ENCODE measurements around the gene LRCH3. TPM values are rescaled to one million over a fixed set of nuclear protein-coding genes. Genes with fewer than 3 reads are reported as not detected.
A peak's percentile ranks its signal among the peaks of the same experiment; 100 is the strongest.

The LRCH3 gene
- total RNA-seq, 1 donor from 2014 or later, result 44.0 TPM

DNA sequence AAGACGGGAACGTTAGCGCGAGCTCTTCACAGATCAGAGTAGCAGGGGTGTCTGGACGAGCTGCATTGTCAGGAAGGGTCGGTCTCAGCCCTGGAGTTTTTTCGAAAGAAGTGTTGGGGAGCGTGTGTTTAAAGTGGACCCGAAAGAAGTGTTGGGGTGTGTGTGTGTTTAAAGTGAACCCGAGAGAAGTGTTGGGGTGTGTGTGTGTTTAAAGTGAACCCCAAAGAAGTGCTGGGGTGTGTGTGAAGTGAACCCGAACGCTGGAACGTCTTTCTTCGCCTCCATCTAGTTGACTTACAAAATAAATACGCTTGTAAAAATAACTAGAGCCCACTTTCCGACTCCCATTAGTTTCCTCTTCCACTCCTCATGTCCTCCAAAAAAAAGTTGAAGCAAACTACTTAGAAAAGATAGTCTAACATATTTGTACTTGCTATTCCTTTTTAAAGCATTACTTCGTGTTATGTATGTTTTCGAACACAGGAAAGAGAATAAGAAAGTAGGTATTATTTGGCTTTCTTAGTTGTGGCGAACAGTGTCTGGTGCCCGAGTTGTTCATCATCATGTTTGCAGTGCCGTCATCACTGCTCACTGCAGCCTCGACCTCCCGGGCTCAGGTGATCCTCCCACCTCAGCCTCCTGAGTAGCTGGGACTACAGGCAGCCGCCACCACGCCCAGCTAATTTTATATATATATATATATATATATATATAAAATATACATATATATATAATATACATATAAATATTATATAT lies 1.0 kb downstream of the LRCH3 start:
- peak; percentile 13 for DNase-seq (ENCODE audit: low read depth, low spot score)

DNA sequence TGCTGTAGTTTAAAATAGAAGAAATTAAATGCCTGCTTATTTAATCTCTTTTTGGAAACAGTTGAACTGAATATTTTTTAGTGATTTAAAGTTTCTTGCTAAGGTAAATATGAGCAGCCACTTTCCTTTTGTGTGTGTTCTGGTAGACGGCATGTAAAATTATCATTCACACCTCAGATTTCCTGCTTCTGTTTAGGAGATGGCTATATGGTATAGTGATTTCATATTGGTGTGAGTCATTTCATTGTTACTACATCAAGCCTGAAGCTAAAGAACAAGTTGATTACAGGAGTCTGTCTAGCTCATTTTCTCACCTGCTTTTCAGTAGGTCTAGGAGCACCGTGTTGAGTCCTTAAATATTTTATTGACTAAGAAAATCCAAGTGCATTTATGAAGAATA lies 2.2 kb downstream of the LRCH3 start:
- peak; percentile 57 for DNase-seq (ENCODE audit: low read depth, low spot score)

DNA sequence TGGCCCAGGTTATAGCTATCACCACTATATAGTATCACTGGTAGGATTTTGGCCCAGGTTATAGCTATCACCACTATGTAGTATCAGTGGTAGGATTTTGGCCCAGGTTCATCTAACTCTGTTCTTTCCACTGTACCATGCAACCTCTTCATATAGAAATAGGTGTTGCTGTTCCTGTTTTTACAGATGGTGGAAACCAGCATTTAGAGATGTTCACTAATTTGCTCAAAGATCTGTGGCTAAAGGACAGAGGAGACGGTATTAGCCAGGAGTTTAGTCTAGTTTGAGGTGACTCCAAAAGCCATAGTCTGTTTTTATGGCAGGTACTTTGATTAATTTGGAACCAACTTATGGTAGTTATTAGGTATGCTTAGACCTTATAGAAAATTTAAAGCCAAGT lies 3.1 kb downstream of the LRCH3 start:
- no peak for DNase-seq (ENCODE audit: low read depth, low spot score)

DNA sequence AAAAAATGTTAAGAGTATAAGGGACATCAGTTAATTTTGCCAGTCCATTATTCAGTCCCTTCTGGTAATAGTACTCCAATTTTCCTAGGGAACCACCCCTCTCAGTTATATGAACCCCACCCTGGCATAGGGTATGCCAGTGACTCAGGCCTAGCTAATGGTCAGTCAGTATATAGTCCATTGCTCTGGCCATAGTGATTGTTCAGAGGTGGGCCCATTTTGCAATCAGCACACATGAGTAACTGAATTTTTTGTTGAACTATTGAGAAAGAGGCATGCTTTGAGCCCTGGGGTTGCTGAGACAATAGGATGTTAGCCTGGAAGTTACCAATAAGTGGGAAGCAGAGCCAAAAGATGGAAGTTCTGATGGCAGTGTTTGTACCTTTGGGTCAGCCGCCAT lies 4.1 kb downstream of the LRCH3 start:
- DNase-seq (ENCODE audit: low read depth, low spot score), result no peak

DNA sequence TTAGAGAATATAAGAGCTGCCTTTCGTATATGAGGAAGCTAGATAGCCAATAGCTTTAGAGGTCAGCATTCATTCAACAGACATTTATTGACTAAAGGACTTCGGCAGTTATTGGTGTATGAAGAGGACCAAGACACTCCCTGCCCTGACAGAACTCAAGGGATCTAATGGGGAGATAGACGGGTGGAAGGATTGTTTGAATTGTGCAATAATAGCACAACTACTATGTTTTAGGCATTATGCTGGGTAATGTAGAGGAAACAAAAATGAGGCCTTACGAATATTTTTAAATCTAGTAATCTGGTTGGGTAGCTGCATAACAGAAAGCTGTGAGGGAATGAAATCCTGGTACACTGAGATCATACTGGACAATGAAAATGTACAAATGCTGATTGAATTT lies 5.0 kb downstream of the LRCH3 start:
- DNase-seq (ENCODE audit: low read depth, low spot score), result no peak

DNA sequence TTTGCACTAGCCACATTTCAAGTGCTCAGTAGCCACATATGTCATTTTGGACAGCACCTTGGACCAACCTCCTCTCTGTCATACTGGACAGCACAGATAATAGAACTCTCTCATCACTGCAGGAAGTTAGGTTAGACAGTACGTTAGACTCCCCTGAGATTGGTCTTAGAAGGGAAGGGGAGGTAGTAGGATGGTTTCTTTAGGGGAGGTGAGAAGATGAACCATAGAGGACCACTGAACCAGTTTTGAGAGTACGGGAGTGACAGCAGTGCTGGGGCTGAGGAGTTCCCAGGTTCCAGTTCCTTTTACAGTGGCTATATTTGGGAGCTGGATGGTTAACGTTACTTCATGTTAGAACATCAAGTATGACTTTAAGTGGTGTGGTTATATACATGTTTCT lies 7.8 kb downstream of the LRCH3 start:
- no peak for DNase-seq (ENCODE audit: low read depth, low spot score)

DNA sequence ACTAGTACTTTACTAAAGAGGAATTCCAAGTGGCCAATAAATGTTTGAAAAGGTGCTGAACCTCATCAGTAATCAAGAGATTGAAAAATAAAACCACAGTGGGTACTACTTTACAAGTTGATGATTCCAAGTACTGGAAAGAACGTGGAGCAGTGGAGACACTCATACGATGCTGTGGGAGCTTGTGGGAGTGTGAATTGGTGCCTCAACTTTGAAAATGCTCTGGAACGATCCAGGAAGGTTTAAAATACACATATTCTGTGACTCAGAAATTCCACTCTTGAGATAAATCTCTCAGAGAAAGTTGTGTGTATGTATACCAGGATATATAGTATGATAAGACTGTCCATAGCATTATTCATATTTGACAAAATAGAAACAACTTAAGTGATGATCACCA lies 9.3 kb downstream of the LRCH3 start:
- no peak for DNase-seq (ENCODE audit: low read depth, low spot score)

DNA sequence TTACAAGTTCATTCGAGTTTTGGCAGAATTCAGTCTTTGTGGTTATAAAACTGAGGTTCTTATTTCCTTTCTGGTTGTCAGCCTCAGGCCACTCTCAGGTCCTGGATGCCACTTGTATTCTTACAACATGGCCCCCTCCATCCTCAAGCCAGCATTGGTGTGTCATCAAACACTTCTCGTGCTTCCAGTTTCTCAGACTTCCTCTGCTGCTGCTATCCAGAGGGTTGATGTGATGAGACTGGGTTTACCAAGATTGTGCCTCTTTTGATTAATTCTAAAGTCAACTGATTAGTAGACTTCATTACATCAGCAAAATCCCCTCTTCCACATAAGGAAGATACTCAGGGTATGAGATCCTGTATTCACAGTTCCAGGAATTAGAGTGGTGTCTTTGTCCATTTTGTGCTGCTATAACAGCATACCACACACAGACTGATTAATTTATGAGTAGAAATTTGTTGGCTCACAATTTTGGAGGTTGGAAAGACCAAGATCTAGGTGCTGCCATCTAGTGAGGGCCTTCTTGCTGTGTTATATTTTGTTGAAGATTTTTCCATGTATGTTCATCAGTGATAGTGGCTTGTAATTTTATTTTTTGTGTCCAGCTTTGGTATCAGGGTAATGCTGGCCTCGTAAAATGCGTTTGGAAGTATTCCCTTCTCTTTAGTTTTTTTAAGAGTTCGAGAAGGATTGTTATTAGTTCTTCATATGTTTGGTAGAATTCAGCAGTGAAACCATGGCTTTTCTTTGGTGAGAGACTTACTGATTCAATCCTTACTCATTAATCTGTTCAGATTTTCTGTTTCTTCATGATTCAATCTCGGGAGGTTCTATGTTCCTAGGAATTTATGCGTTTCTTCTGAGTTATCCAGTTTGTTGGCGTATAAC lies 11.1 kb downstream of the LRCH3 start:
- no peak for DNase-seq (ENCODE audit: low read depth, low spot score)

DNA sequence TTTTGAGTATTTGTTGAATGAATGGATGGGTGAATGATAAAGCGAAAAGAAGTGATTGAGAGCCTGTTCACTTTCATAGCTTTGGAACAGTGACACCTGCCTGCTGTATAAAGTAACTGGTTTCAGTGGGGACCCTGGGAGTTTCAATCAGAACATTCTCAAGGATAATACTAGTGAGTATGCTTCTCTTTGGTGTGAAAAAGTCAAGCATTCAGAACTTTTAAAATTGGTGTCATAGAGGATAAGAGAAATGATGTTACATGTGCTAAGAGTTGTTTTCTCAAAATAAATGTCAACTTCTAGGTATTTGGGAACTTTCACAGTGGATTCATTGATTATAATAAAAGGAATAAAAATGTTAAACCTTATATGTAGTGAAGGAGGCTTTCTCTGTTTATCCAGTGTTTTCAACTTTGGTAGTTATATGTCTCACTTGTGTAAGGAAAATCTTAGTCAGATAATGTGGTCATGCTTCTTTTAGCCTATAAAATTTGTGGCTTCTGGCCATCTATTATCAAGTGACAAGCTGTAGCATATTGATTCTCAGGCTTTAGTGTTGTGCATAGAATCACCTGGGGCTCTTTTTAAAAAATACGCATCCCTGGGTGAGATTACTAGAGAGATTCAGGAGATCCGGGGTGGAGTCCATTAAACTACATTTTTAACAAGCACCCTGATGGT lies 11.9 kb downstream of the LRCH3 start:
- no peak for DNase-seq (ENCODE audit: low read depth, low spot score)

DNA sequence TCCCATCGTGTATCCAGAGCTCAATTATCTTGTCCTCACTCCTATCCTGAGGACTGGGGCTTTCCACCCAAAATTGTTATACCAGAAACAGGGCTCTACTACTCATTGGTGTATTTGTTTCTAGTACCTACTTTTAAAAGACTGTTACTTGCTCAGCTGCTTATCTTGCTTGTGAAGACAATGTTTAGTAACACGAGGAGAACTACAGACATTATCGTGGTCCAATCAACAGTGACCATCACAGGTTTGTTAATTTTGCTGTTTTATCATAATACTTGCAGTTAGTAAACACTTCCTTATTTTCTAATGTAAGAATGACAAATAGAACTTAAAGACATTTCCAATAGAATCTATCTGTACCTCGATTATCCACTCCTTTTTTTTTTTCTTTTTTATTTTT lies 13.5 kb downstream of the LRCH3 start:
- no peak for DNase-seq (ENCODE audit: low read depth, low spot score)

DNA sequence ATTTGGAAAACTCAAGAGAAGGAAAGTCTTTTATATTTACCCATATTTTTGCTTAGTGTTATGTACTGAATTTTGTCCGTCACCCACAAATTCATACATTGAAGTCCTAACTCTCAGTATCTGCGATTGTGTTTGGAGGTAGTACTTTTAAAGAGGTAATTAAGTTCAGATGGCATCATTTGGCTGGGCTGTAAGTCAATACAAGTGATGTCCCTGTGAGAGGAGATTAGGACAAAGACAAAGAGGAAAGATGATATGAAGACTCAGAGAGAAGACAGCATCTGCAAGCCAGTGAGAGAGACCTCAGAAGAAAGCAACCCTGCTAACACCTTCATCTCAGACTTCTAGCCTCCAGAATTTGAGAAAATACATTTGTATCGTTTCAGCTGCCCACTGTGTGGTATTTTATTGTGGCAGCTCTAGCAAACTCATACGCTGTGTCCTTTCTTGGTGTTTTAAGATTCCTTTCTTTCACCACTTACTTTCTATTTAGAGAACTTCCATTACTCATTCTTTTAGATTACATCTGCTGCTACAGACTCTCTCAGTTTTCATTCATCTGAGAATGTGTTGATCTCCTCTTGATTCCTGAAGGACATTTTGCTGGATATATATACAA lies 17.0 kb downstream of the LRCH3 start:
- DNase-seq (ENCODE audit: low read depth, low spot score), result no peak

DNA sequence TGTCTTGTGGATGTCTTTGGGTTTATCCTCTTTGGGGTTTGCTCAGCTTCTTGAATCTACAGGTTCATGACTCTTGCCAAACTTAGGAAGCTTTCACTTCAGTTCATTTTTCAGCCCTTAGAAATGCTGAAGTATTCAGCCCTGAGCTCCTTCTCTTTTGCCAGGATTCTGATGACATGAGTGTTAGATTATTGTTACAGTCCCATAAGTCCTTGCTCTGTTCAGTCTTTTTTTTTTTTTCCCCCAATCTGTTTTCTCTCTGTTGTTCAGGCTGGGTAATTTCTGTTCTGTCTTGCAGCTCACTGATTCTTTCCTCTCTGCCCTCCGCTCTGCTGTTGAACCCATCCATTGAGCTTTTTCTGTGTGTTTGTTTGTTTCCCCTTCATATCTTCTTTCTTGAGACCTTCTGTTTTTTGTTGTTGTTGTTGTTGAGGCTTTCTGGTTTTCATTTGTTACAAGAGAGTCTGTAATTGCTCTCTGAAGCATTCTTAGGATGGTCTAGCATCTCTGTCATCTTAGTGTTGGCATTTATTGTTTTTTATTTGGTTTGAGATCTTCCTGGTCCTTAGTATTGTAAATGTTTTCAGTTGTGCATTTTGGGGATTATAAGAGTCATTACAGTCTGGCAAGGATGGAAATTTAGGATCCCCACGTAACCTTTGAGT lies 18.4 kb downstream of the LRCH3 start:
- no peak for DNase-seq (ENCODE audit: low read depth, low spot score)

DNA sequence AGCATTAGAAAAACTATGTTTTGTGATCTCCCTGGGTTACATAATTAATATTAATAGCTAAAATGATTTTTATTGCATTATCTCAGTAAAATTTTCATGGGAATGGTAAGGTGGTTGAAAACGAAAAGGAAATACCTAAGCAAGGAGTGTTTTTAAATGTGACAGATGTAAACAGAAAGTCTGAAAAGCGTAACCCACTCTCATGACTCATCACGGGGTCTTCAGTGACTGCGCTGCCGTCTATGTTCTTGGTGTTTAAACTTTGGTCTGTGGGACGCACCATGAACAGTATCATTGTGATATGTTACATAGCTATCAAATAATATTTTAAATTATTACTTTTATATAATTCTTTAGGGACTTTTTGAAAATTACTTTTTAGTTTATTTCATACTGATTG lies 19.8 kb downstream of the LRCH3 start:
- no peak for DNase-seq (ENCODE audit: low read depth, low spot score)

DNA sequence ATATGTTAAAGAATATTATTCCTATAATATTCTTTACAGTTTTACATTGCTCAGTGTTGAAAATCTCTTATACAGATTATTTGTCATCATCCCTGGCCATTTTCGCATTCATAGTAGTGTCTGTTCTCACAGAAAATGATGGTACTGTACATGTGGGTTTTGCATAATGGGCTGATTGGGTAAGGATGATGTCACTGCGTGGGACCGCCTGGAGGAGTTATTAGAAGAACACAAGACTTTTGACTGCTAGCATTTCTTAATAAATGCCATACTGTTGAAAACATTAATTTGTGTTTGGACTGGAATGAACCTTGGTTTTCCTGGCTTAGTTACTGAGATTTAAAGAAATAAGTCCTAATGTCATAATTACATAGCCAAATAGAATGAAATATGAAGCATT lies 20.3 kb downstream of the LRCH3 start:
- DNase-seq (ENCODE audit: low read depth, low spot score), result no peak

DNA sequence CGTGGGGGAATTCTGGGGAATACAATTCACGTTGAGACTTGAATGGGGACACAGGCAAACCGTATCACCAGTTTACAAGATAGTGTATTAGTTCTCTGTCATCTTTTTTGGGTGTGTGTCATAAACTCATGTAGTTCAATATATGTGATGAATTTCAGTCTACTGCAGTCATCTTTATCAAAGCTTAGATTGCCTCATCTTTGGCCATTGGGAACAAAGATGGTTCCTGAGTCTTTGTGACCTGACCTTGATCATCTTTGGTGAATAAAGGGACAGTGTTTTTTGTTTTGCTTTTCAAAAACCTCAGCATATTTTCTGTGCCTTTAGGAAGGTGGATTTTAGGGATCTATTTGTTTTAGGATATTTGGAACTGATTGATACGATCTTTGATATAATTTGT lies 23.3 kb downstream of the LRCH3 start:
- no peak for DNase-seq (ENCODE audit: low read depth, low spot score)

DNA sequence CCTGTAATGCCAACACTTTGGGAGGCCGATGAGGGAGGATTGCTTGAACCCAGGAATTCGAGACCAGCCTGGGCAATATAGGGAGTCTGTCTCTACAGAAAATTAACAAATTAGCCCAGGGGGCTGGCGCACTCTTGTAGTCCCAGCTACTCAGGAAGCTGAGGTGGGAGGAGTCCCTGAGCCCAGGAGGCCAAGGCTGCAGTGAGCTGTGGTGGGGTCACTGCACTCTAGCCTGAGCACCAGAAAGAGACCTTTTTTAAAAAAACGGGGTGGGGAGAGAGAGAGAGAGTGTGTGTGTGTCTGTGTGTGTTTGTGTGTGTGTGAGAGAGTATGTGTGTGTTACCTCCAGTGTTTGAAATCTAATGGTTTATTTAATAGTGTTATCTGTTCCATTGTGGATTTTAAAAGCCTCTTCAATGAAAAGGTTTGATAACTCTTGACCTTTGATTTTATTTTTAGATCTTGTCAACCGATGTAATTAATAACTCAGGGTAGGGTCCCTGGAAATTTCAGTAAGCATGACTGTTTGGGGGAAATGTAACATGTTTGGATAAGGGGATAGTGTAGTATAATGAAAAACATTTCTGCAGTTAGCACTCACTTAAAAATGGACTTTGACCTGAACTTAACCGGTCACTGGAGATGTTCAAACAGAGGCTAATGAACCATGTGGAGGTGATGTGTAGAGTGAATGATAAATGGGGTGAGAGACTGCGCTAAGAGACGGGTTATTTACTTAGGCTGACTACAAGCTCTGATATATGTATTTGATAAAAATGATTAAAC lies 29.7 kb downstream of the LRCH3 start:
- no peak for DNase-seq (ENCODE audit: low read depth, low spot score)

DNA sequence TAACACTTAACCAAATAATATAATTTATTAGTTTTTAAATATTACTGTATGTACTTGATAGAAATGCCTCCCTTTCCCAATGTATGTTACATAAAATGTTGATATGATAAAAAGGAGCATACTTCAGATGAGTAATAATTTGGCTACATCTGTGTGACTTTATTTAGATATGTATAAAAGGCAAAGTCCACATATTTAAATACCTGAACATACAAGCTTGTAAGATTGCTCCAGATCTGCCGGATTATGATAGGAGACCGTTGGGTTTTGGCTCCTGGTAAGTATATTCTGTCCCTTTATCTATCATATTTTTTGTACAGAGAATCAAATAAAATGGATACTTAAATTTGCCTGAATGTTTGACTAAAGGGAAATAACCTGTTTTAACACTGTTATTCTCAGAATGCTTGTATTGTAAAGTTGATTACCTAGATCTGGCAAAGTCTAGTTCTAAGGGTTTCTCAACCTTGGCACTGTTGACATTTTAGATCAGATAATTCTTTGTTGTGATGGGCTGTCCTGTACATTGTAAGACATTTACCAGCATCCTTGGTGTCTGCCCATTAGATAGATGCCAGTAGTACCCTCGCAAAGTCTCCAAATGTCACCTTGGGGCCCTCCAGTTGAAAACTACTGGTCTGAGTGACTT lies 38.5 kb downstream of the LRCH3 start:
- DNase-seq (ENCODE audit: low read depth, low spot score), result no peak

DNA sequence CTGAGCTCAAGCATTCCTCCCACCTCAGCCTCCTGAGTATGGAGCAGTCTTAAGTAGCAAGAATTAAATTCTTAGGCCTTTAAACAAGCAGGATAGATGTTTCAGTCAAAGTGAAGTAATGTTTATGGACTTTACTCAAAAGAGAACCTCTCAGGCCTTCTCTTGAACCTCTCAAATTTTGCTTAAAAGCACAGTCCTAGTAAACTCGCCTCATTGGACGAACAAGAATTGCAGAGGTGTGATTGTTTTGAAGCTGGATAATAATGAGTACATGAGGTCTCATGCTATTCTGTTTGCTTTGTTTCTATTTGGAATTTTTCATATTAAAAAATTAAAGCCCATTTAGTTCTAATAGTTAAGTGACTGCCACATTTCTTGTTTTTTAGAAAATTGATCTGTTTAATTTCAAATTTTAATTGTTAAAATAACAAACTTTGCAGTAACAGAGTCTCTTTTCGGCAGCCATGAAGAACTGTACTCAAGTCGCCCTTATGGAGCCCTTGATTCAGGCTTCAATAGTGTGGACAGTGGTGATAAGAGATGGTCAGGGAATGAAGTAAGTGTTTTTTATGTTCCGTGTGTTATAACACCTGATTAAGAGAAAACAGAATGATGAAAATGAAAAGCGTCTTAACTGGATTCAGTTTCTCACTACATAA lies 39.4 kb downstream of the LRCH3 start:
- DNase-seq (ENCODE audit: low read depth, low spot score), result no peak

DNA sequence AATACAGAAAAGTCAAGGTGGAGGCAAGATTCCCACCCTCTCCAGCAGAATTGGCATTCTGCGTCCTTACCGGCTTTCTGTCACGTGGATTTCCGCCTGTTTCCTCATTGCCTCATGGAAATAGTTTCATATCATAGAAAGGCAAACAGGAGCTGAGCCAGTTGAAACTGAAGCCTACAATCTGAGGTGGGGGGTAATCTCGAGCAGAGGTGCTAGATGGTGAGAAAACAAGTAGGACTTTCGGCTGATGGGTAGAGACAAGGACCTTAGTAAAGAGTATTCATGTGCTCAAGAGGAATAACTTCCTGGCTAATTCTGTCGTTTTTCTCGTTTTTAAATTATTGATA lies 39.9 kb downstream of the LRCH3 start:
- no peak for DNase-seq (ENCODE audit: low read depth, low spot score)

Data from pulmonary artery endothelial cell (primary cell).